GM23338 (cell line): ENCODE measurements around the gene CYB5D1. TPM values are rescaled to one million over a fixed set of nuclear protein-coding genes. Genes with fewer than 3 reads are reported as not detected.

Experiments
- ATAC-seq: fragments of 200-7000 bp; cut with Tn5 transposase; 3 replicates; pipeline ENCODE4 v1.9.1; 2020
- DNase-seq: peaks from one replicate; pipeline ENCODE4 v3.0.0-alpha.2; 2015; ENCODE audit warnings: low spot score
- H2AFZ ChIP-seq: fragments of 200-600 bp; sonication (generic); 2 replicates; pipeline ENCODE4 v1.8.0; 2016; ENCODE audit warnings: antibody characterized with exemption, mild to moderate bottlenecking, moderate library complexity
- H3F3A ChIP-seq: fragments of 200-600 bp; sonication (generic); replicated peaks from 2 replicates; pipeline ENCODE4 v1.8.0; 2017; ENCODE audit warnings: antibody characterized with exemption, mixed run types, low read depth
- H3K27ac ChIP-seq: fragments of 200-600 bp; sonication (generic); 2 replicates; pipeline ENCODE4 v1.6.1; 2016; ENCODE audit warnings: low read depth
- H3K27me3 ChIP-seq: fragments of 200-600 bp; sonication (generic); 2 replicates; pipeline ENCODE4 v1.8.0; 2016; ENCODE audit warnings: mild to moderate bottlenecking, mixed run types, moderate library complexity; ENCODE audit not compliant: insufficient read depth
- H3K36me3 ChIP-seq: fragments of 200-600 bp; sonication (generic); 2 replicates; pipeline ENCODE4 v1.8.0; 2016; ENCODE audit warnings: mild to moderate bottlenecking; ENCODE audit not compliant: insufficient read depth
- H3K4me1 ChIP-seq: fragments of 200-600 bp; sonication (generic); 2 replicates; pipeline ENCODE4 v1.8.0; 2016; ENCODE audit warnings: mild to moderate bottlenecking, moderate library complexity; ENCODE audit not compliant: insufficient read depth
- H3K4me2 ChIP-seq: fragments of 200-600 bp; sonication (generic); 2 replicates; pipeline ENCODE4 v1.7.1; 2017; ENCODE audit warnings: mixed run types
- H3K4me3 ChIP-seq: fragments of 200-600 bp; sonication (generic); 2 replicates; pipeline ENCODE4 v1.6.1; 2016; ENCODE audit warnings: mixed run types
- H3K79me2 ChIP-seq: fragments of 200-600 bp; sonication (generic); replicated peaks from 2 replicates; pipeline ENCODE4 v1.8.0; 2017; ENCODE audit warnings: mild to moderate bottlenecking; ENCODE audit not compliant: insufficient read depth
- H3K9me2 ChIP-seq: fragments of 200-600 bp; sonication (generic); 2 replicates; pipeline ENCODE4 v1.8.0; 2017; ENCODE audit not compliant: insufficient read depth
- H4K20me1 ChIP-seq: fragments of 200-600 bp; sonication (generic); replicated peaks from 2 replicates; pipeline ENCODE4 v1.8.0; 2017; ENCODE audit warnings: mild to moderate bottlenecking; ENCODE audit not compliant: insufficient read depth
- H3K27ac Mint-ChIP-seq: 2 replicates; pipeline ENCODE4 v1.8.0; 2020; ENCODE audit warnings: inconsistent platforms, mild to moderate bottlenecking, moderate library complexity, mixed read lengths
- H3K27me3 Mint-ChIP-seq: 3 replicates; pipeline ENCODE4 v1.8.0; 2022; ENCODE audit warnings: low read depth, mild to moderate bottlenecking, moderate library complexity, mixed read lengths, inconsistent platforms; ENCODE audit not compliant: insufficient read depth, poor library complexity
- H3K36me3 Mint-ChIP-seq: 3 replicates; pipeline ENCODE4 v1.8.0; 2021; ENCODE audit warnings: low read depth, mild to moderate bottlenecking, inconsistent platforms, moderate library complexity, mixed read lengths
- H3K4me1 Mint-ChIP-seq: 3 replicates; pipeline ENCODE4 v1.8.0; 2020; ENCODE audit warnings: mild to moderate bottlenecking, inconsistent platforms, mixed read lengths
- H3K4me3 Mint-ChIP-seq: 3 replicates; pipeline ENCODE4 v1.8.0; 2021; ENCODE audit warnings: moderate library complexity, mild to moderate bottlenecking, inconsistent platforms, mixed read lengths
- H3K9me3 Mint-ChIP-seq: 3 replicates; pipeline ENCODE4 v1.8.0; 2020; ENCODE audit warnings: moderate library complexity, mild to moderate bottlenecking, inconsistent platforms, mixed read lengths
- CREB1 ChIP-seq: fragments of 250-450 bp; sonication (Bioruptor Pico); IDR thresholded peaks from 2 replicates; pipeline ENCODE4 v1.5.0; 2020; ENCODE audit warnings: low read depth, mild to moderate bottlenecking, moderate library complexity
- CTCF ChIP-seq, 2 experiments: fragments of 200-600 bp in 1 of 2; sonication (generic) in 1 of 2; conservative IDR thresholded peaks; 2 replicates each; pipeline versions ENCODE4 v1.5.1 to v1.6.1; 2016 to 2017; ENCODE audit warnings: antibody characterized with exemption in 2 of 2, low read depth in 2 of 2, mild to moderate bottlenecking in 2 of 2, moderate library complexity in 1 of 2
- ETS1 ChIP-seq: IDR thresholded peaks from 2 replicates; pipeline ENCODE4 v1.6.1; 2016; ENCODE audit warnings: antibody characterized with exemption
- EZH2phosphoT487 ChIP-seq: fragments of 200-600 bp; sonication (generic); IDR thresholded peaks from one replicate; pipeline ENCODE4 v1.8.1; 2018; ENCODE audit warnings: antibody characterized with exemption; ENCODE audit not compliant: unreplicated experiment
- NANOG ChIP-seq: IDR thresholded peaks from 2 replicates; pipeline ENCODE4 v1.6.1; 2016; ENCODE audit warnings: antibody characterized with exemption, borderline replicate concordance
- POLR2AphosphoS5 ChIP-seq: IDR thresholded peaks from 2 replicates; pipeline ENCODE4 v1.6.1; 2016; ENCODE audit warnings: antibody characterized with exemption, low read depth
- STAT1 ChIP-seq: IDR thresholded peaks from one replicate; pipeline ENCODE4 v1.6.1; 2016; ENCODE audit warnings: antibody characterized with exemption; ENCODE audit not compliant: unreplicated experiment
- ZNF114 ChIP-seq: fragments of 250-450 bp; sonication (Bioruptor Pico); IDR thresholded peaks from 2 replicates; pipeline ENCODE4 v1.5.0; 2020; ENCODE audit warnings: mild to moderate bottlenecking, moderate library complexity
- ZNF331 ChIP-seq: fragments of 250-450 bp; sonication (Bioruptor Pico); IDR thresholded peaks from 2 replicates; pipeline ENCODE4 v1.5.0; 2020; ENCODE audit warnings: low read depth, mild to moderate bottlenecking, moderate library complexity
- polyA plus RNA-seq: library from polyadenylated mRNA; unstranded; fragments of >200 nt; fragmentation: Nextera tagmentation; extraction: Ambion mirVana; gene quantifications from 2 replicates; pipeline ENCODE4 v1.2.1, GENCODE V29; 2016
- total RNA-seq: library from RNA; depleted of rRNA; stranded (reverse); fragments of >200 nt; shearing (Covaris generic); gene quantifications from 2 replicates; pipeline ENCODE4 v1.2.3, GENCODE V29; 2014

CYB5D1 gene
- total and polyA plus RNA-seq, 2 experiments from 2014 or later = 3.5 to 8.4 TPM

GRCh38 chr17:7897090-7897489, 39.3 kb downstream of the CYB5D1 start:
- H3K4me3 ChIP-seq = no peak overlapping the region
- no peaks in the 10 kb centered on the region for H3F3A ChIP-seq
- peaks cover 26% of the 10 kb centered on the region for H3K36me3 Mint-ChIP-seq
- ATAC-seq = no peak
- no peaks in the 10 kb centered on the region for H3K27me3 ChIP-seq
- no peak overlapping the region for H3K27ac ChIP-seq
- H3K9me3 Mint-ChIP-seq = no peaks in the 10 kb centered on the region
- no peak for TF ChIP-seq ZNF331
- no peak for TF ChIP-seq STAT1
- TF ChIP-seq EZH2phosphoT487 = no peak
- TF ChIP-seq CTCF (conservative IDR thresholded peaks at IDR 0.05; ENCODE audit: low read depth in 2 of 2) = no peak
- no peak for TF ChIP-seq NANOG
- TF ChIP-seq ETS1 = no peak
- TF ChIP-seq CREB1 (CRISPR knock-in tag) = no peak
- no peak for TF ChIP-seq ZNF114 (CRISPR knock-in tag)
- TF ChIP-seq POLR2AphosphoS5 = no peak
- H3K4me3 Mint-ChIP-seq = no peak overlapping the region
- H2AFZ ChIP-seq = no peak overlapping the region
- H3K27me3 Mint-ChIP-seq = peaks cover 6% of the 10 kb centered on the region
- no peaks in the 10 kb centered on the region for H3K79me2 ChIP-seq
- no peak overlapping the region for H3K27ac Mint-ChIP-seq
- H3K9me2 ChIP-seq = no peaks in the 10 kb centered on the region
- H3K4me1 Mint-ChIP-seq = no peaks in the 10 kb centered on the region
- no peak overlapping the region for H3K4me2 ChIP-seq
- no peaks in the 10 kb centered on the region for H3K4me1 ChIP-seq
- H3K36me3 ChIP-seq = no peaks in the 10 kb centered on the region
- no peak for DNase-seq
- H4K20me1 ChIP-seq = no peaks in the 10 kb centered on the region

GRCh38 chr17:7897773-7898172, 40.0 kb downstream of the CYB5D1 start:
- Mint-ChIP-seq H3K4me1 (no peaks in the 10 kb centered on the region), H3K4me3 (no peak overlapping the region), H3K27me3 (peaks cover 10% of the 10 kb centered on the region), H3K36me3 (peaks cover 26% of the 10 kb centered on the region), H3K9me3 (no peaks in the 10 kb centered on the region), H3K27ac (no peak overlapping the region)
- Histone ChIP-seq H3K36me3 (no peaks in the 10 kb centered on the region), H3K9me2 (no peaks in the 10 kb centered on the region), H2AFZ (no peak overlapping the region), H3K27ac (no peak overlapping the region), H3K27me3 (no peaks in the 10 kb centered on the region), H3K4me1 (no peaks in the 10 kb centered on the region), H3F3A (no peaks in the 10 kb centered on the region), H3K4me2 (no peak overlapping the region), H4K20me1 (no peaks in the 10 kb centered on the region), H3K79me2 (no peaks in the 10 kb centered on the region), H3K4me3 (no peak overlapping the region)
- no peak for ATAC-seq
- no peak for DNase-seq
- no peak for TF ChIP-seq ETS1
- TF ChIP-seq CTCF (conservative IDR thresholded peaks at IDR 0.05; ENCODE audit: low read depth in 2 of 2) = peak in 1 of 2 experiments; percentile 45; a peak in 2 of 4 replicates
